Activated CD8-positive, alpha-beta memory T cell treated with anti-CD3 and anti-CD28 coated beads for 36 hours (primary cell): ENCODE results near the gene NEB. TPM values are rescaled to one million over a fixed set of nuclear protein-coding genes. Genes with fewer than 3 reads are reported as not detected.
"Not testable (repeated sequence)": the region's sequence is repeated elsewhere in the genome, so short reads cannot be mapped to it uniquely, and the experiment has no call there.

Experiments used
- CTCF ChIA-PET: fragments of 350-600 bp; sonication (Branson Sonifier 250); formaldehyde crosslinking; loops from one replicate; lab custom pipeline; 2021; ENCODE audit warnings: antibody characterized with exemption; lab: Charles Lee
- POLR2A ChIA-PET: fragments of 350-600 bp; sonication (Branson Sonifier 250); formaldehyde crosslinking; loops from one replicate; lab custom pipeline; 2021; ENCODE audit warnings: antibody characterized with exemption; lab: Charles Lee
- total RNA-seq, 2 experiments: library from RNA; stranded (reverse); gene quantifications; one replicate each; pipeline ENCODE4 v1.2.3, GENCODE V29; 2021

Gene NEB
- total RNA-seq, 2 experiments from 2014 or later: 0.02 to 0.10 TPM

DNA sequence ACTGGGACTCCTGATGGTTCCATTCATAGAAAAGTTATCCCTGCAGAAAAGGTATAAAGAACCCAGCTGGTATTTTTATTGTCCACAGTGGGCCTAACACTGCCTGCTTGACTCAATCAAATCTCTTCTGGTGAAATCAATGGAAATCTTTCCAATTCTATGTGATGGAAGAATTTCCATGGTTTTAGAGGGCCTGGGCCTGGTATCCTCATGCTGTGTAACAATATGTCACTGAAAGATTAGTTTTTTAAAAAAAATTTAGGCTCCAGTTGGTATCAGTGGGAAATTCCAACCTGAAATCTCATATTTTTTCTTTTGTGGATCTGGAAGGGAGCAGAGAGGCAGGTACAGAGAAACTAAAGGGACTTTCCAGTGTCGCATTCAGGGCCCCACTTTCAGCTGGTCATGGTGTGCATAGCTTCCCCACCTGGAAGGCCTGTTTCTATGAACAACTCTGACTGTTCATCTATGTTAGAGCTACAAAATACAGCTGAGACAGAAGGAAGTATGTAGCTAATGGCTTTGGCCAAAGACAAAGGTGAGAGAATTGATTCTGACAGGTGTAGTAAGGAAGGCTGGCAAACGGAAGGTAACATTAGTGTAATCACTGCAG lies 20.9 kb downstream of the NEB start:
- ChIA-PET CTCF (no interaction called here), POLR2A (no interaction called here)

DNA sequence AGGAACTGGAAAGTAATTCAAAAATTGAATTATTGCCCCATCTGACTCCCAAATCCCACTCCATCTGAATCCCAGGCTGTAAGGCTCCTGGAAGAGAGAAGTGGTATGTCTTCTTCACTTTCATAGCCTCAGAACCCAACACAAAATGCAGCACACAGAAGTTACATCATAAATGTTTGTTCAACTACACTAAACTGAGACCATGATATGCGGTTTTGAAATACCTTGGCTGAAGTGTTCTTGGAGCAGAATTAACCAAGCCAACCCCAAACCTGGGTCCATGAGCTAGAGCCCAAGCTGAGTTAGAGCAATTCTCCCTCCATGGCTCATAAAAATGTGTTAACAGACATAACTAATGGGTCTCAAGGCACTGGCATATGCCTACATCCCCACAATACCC lies 23.3 kb downstream of the NEB start:
- CTCF ChIA-PET: no interaction called here
- POLR2A ChIA-PET: no interaction called here

DNA sequence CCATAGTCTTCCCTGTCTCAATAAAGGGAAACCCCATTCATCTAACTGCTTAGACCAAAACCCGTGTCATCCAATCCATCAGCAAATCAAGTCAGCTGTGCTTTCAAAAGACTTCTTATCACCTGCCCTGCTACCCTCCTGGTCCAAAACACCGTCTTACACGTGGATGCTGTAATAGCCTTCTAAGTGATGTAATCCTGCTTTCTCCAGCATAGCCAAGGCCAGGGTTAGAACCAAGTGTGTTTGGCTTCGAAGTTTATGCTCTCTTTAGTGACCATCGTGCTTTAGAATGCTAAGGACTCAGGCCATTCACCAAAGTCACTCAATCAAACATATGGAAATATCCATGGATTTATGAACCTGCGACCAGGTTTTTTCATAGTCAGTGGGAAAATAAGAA lies 25.5 kb downstream of the NEB start:
- POLR2A ChIA-PET: no interaction called here
- CTCF ChIA-PET: no interaction called here

DNA sequence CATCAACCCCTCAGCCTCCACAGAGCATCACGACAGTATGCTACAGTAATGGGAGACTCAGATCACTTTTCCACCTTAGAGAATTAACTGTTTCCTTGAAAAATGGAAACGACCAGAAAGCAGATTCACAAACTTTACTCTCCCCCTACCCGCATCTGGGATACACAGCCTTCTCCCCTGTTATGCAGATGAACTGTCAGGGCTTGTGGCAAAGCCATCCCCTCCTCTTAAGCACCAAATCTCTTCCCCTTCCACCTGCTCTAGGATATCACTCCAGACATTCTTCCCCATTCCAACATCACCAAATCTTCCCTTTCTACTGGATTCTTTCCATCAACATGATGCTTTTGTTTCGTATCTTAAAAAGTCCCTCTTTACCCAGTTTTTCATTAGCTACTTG lies 26.4 kb downstream of the NEB start:
- POLR2A ChIA-PET: no interaction called here
- CTCF ChIA-PET: no interaction called here

DNA sequence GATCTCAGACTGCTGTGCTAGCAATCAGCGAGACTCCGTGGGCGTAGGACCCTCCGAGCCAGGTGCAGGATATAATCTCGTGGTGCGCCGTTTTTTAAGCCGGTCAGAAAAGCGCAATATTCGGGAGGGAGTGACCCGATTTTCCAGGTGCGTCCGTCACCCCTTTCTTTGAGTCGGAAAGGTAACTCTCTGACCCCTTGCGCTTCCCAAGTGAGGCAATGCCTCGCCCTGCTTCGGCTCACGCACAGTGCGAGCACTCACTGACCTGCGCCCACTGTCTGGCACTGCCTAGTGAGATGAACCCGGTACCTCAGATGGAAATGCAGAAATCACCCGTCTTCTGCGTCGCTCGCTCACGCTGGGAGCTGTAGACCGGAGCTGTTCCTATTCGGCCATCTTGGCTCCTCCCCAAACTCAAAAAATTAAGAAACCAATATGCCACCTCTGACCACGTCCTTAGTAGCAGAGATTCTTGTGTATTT lies 29.8 kb downstream of the NEB start:
- POLR2A ChIA-PET, CTCF ChIA-PET: not testable (repeated sequence)

DNA sequence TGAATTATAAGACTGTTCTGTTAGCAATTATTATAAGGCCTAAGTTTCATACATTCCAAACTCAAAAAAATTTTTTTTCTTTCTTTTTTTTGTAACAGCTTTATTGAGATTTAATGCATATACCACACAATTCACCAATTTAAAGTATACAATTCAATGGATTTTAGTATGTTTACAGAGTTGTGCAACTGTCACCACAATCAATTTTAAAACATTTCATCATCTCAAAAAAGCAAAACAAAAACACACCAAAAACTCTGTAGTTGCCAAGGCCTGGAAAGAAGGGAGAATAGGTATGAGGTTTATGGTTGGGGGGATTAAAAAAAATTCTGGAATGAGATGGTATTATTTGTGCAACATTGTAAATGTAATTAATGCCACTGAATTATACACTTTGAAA lies 36.1 kb downstream of the NEB start:
- POLR2A ChIA-PET: not testable (repeated sequence)

DNA sequence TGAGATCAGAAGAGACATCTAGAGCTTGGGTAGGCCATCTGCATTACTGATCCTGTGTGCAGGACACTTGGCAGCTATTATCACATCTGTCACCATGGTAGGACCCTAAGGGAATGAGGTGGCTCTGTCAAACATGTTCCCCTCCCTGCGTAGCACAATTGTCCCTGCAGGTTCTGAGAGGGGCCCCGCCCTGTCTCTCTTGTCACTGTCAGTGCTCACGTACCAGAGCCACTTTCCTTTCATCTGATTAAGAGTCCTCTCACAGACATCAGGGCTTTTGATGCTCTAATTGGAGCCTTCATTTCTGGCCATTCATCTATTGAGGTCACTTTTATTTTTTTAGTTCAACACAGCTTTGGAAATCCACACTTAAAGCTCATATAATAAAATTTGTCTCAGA lies 38.5 kb downstream of the NEB start:
- POLR2A ChIA-PET: no interaction called here
- CTCF ChIA-PET: no interaction called here

More for the DNA sequence above, 36.1 kb downstream of the NEB start:
- CTCF ChIA-PET: not testable (repeated sequence)

DNA sequence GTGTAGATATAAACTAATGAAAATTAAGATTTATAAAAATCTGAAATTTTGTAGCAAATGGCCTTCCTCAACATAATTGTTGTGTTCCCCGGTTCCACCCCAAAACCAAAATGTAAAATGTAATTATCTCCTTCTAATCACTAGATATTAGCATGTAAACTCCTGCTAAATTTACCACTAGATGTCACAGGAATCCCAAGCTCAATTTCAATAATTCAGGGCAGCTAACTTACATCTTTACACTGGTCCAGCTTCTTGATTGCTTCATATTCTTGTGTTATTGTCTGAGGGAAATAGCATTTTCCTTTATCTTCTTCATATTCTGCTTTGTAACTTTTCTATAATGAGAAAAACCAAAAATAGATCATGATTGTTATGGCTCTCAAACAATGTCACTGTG lies 42.6 kb downstream of the NEB start:
- ChIA-PET POLR2A (no interaction called here), CTCF (no interaction called here)

DNA sequence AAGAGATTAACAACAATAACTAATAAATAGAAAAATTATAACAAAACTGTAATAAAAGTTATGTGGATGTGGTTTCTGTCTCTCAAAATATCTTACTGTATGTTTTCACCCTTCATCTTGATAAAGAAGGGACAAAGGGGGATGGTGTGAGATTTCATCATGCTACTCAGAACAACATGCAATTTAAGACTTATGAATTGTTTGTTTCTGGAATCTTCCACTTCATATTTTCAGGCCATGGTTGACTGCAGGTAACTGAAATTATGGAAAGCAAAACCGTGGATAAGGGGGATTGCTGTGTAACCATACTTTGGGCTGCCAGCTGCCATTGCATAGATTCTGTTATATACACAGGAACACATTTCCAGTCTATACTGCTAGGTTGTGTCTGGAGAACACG lies 45.6 kb downstream of the NEB start:
- CTCF ChIA-PET: no interaction called here
- POLR2A ChIA-PET: no interaction called here

DNA sequence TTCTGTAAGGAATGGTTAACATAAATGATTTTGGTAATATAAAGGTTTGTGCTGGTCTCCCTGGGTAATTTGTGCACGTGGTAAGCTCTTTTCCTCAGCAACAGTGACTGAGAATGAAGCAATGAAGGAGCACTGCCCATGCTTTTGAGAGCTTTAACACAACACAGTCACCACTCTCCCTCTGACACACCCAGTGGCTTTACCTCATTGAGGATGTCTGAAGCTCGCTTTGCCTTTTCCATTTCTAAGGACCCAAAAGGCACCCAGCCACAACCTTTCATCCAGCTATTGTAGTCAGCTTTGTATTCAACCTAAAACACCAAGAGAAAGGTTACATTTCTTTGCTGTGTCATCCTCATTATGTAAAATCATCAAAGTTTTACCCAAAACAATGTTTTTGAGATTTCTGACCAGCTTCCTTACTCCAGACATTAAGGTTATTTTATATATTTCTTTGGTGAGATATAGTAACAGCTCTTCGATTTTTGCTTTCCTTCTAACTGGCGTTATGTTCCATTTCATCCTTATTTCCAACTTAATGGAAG lies 51.7 kb downstream of the NEB start:
- ChIA-PET CTCF (no interaction called here), POLR2A (no interaction called here)

DNA sequence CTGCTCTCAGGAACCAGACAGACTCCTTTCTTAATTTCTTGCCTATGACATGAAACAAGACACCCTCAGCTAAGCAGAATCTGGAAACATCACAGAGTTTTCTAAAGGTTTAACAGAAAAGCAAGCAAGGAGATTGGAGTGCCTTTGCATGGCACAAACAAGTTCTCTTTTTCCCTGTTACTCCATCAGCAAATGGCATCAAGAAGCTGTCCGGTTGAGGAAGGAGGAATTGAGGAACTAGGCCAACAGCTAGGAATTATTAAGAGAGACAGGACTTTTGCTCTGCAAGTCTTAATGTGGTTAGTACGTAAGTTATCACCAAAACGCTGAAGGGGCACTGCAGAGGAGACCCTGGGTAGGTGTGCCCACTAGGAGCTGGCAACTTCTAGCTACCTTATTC lies 53.2 kb downstream of the NEB start:
- POLR2A ChIA-PET: no interaction called here

DNA sequence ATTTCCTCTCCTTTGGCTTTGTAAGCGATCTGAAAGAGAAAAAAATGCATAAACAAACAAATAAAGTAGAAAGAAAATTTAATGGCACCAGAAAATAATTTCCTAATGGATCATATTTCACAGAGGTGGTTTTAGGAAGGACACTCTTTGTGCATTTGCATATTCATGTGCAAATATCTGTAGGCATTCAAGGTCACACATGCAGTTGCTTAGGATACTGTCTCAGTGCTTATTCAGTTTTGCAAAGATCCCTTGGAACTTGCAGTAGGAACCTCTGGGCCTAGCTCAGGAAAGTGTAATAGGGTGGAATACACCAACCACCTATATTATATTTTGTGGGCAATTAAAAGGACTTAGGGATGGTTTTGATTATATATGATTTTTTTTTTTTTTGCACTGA lies 54.3 kb downstream of the NEB start:
- ChIA-PET POLR2A (no interaction called here), CTCF (no interaction called here)

More for the DNA sequence above, 53.2 kb downstream of the NEB start:
- CTCF ChIA-PET: no interaction called here

DNA sequence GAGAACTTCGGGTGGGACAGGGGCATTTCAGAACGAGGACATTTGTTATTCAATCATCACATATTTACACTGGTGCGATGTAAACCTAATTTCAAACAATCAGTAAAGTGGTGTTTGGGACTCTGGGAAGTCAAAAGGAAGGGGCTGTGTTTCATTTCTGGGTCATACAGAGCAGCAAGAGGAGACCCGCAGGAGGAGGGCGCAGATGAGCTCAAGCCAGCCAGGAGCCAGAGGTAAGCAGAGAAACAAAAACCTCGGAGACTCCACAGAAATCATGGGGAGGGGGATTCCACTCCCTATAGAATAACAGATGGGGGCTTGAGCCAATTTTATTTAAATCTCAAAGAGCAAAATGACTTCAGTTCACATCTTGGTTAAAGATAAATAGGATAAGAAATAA lies 55.4 kb downstream of the NEB start:
- ChIA-PET CTCF (no interaction called here), POLR2A (no interaction called here)

DNA sequence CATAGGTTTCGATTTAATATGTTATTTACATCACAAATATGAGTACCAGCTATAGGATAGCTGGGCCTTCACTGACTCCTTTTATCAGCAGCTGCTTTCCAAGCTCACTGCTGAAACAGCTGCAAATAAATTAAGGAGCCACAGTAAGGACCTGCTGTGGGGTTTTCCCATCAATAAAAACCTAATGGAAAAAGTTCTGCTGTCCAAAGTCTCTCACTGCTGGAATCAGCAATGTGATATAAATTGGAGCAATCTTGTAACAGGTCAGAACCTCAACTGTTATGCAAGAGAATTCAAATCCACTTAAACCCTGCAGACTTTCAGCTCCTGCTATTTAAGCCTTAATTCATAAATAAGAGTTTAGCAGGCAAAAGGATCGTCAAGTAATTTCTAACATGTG lies 61.3 kb downstream of the NEB start:
- ChIA-PET POLR2A (no interaction called here), CTCF (interaction anchor here (1.3 kb wide), 1 partner anchor 35 kb away, joined by 4 read pairs; no protein-coding TSS in a partner anchor)

DNA sequence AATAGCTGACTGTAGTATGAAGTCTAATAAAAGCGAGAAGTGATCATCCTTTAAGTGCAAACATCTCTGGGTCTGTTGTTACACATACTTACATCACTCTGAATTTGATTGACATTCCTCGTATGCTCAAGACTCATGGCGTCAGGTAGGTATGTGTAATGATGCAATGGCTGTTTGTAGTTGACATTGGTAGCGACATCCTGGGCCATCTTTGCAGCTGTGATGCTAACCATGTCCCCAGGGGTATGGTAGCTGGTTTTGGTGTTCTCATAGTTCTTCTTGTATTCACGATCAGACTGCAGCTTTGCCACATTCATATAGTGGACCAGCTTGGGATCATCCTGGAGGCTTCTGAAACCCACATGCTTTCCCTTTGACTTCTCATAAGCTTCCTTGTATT lies 62.0 kb downstream of the NEB start:
- CTCF ChIA-PET: interaction anchor here (1.3 kb wide), 1 partner anchor 34 kb away, joined by 4 read pairs; no protein-coding TSS in a partner anchor
- POLR2A ChIA-PET: no interaction called here

DNA sequence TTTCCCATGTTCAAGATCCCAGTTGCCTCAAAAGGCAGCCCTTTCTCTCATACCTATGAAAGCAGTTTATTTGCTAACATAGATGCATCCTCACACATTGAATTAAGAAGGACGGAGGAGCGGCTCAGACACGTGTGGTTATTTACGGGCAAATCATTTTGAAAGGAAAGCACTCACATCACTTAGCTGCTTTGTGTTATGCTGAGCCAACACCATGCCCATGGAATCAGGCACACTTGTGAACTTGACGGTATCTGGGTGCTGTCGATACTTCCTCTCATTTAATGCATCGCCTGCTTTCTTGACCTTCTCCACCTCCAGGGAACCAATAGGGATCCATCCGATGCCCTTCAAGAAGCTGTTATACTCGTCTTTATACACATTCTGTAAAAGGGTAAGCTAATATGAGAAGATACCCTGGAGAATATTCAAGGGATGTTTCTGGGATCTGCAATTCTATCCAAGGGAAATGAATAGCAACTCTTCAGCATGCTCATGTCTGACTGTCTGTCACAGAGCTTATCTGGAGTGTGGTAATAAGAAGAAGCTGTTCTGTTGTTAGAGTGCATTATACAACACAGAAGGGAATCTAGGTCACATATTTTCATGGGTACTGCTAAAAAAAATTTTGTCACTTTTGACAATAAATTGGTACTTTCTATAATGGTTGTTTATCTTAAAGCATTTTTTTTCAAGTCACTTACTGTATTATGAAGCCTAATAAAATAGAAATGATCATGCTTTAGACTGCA lies 63.3 kb downstream of the NEB start:
- POLR2A ChIA-PET: no interaction called here
- CTCF ChIA-PET: no interaction called here

DNA sequence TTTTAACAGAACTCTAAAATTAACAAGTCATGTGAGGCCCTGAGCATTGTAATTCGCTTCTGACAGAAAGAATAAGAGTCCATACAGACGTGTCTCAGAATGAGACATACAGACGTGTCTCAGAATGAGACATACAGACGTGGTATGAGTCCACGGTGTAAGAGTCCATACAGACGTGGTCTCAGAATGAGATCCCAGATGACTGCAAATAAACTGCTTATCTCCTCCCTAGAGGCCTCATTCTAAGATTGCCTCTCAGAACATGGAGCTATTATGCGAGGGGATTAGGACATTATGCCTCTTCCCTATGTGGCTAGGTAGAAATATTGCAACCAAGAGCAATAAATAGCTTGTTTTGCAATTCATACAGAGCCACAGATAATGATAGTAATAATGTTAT lies 63.9 kb downstream of the NEB start:
- ChIA-PET CTCF (no interaction called here), POLR2A (no interaction called here)

DNA sequence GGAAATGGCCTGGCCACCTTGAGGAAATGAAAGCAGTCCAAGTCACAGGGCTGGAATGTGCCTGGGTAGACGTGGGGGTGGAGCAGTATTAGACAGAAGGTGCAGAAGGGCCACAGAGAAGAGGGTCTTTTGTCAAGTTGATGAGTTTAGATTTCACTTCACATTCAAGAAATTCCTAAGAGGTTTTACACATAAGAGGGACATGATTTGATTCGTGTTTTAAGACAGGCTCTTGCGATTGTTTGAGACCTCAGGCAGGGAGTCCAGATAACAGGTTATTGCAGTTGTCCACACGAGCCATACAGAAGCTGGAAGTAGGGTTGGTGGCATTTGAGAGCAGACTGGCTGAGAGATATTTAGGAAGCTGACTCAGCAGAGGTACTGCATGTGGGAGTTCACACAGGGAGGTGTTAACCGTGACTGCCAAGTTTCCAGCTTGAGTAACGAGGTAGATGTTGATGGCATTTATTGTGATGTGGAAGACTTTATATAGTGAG lies 64.6 kb downstream of the NEB start:
- CTCF ChIA-PET: no interaction called here
- POLR2A ChIA-PET: no interaction called here

DNA sequence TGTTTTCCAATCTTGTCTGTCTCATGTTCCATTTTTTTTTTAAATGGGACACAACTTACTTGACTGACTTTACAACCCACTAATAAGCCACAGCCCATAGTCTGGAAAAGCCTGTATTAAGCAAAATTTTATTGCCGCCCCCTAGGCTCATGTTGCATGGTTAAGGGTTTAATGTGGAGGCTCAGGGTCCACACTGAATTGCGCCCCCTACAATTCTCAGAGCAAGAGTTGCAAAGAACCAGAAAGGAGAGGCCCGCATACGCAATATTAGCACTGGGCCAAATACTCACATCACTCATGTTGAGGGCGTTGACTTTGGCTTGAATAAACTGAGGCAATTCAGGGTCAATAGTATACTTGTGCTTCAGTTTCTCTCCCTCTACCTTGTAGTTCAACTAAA lies 65.5 kb downstream of the NEB start:
- ChIA-PET POLR2A (no interaction called here), CTCF (no interaction called here)

DNA sequence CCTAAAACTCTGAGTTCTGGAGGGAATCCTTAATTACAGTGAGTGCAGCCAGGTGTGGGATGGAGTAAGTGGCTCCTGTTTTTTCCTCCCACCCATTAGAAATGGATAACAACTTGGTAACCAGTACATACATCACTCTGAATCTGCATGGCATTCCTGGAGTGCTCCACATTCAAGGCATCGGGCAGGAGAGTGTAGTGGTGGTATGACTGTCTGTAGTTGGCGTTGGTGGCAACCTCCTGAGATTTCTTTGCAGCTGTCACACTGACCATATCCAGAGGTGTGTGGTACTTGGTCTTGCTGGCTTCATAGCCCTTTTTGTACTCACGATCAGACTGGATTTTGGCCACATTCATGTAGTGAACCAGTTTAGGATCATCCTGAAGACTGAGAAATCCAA lies 68.3 kb downstream of the NEB start:
- CTCF ChIA-PET: no interaction called here
- POLR2A ChIA-PET: no interaction called here

DNA sequence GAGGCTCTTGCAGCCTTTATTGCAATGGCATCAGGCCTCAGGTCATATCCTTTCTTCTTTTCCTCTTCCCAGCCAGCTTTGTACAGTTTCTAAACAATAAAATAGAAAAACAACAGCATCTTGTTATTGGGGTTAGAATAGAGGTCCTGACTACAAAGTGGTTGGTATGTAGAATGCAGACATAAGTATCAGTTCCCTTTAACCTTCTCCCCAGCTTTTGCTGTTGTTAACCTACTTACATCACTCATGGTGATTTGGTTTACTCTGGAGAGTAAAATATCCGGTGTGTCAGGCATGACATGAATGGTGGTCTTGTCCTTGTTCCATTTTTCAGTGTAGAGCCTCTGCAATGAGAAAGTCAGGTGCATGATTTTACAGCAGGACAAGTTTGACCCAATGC lies 69.8 kb downstream of the NEB start:
- ChIA-PET CTCF (interaction anchor here (0.6 kb wide), 1 partner anchor 115 kb away, joined by 3 read pairs; no protein-coding TSS in a partner anchor), POLR2A (no interaction called here)
